HG03097 (cell line): ENCODE results near the gene FBXO38.

ENCODE experiments used
- ATAC-seq: cut with Tn5 transposase; IDR thresholded peaks from one replicate; pipeline ENCODE4 v1.9.1; 2021; ENCODE audit not compliant: unreplicated experiment, low FRiP score

FBXO38 gene

DNA sequence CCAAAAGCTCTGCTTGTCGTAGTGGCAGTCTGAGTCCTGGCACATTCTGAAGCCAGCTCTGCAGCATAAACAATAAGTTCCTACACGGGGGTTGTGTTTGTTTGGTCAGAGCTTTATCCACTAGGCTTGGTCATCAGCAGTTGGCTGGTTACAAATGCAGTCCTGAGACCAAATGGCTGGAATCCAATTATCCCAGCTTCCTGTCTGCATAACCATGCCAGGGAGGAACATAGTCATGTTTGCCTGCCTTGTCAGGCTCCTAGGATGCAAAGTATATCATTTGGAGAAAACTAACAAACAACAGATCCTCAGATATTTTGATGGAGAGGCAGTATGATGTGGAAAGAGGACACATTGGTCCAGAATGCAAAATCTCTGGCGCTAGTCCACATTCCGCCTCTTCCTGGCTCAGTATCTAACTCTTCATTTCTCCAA, 85.8 kb downstream of the FBXO38 start:
- no peak for ATAC-seq

- ATAC-seq = no peak
Measured at GRCh38 chr5:148471379-148471778, 87.6 kb downstream of the FBXO38 start.

- no peak for ATAC-seq
Measured at GRCh38 chr5:148474025-148474511, 90.3 kb downstream of the FBXO38 start.

DNA sequence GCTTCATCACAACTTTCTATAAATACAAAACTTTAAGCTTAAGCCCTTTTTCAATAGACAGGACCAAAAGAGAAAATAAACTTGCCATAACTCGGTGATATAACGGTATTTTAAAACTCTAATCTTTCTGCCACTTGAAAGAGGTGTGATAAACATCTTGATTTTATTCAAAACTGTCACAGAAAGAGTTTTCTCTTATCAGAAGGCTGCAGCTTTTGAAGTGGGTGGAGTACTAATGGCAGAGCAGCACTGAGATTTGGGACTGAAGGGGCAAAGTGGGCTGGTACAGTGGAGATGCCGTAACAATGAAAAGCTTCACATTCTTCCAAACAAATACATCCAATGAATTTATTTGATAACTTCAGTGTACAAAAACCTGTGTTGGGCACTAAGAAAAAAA, 92.5 kb downstream of the FBXO38 start:
- no peak for ATAC-seq

GRCh38 chr5:148477429-148477828, 93.7 kb downstream of the FBXO38 start:
- no peak for ATAC-seq

- ATAC-seq = no peak
Measured at GRCh38 chr5:148482196-148482595, 98.4 kb downstream of the FBXO38 start.

- ATAC-seq = peak; percentile 71
Measured at GRCh38 chr5:148482697-148483462, 99.1 kb downstream of the FBXO38 start.

GRCh38 chr5:148483750-148484149, 100.0 kb downstream of the FBXO38 start:
- ATAC-seq = no peak

GRCh38 chr5:148484651-148485050, 100.9 kb downstream of the FBXO38 start:
- ATAC-seq = no peak

- no peak for ATAC-seq
Measured at GRCh38 chr5:148486456-148486855, 102.7 kb downstream of the FBXO38 start.

- ATAC-seq = no peak
Measured at GRCh38 chr5:148488757-148489156, 105.0 kb downstream of the FBXO38 start.

DNA sequence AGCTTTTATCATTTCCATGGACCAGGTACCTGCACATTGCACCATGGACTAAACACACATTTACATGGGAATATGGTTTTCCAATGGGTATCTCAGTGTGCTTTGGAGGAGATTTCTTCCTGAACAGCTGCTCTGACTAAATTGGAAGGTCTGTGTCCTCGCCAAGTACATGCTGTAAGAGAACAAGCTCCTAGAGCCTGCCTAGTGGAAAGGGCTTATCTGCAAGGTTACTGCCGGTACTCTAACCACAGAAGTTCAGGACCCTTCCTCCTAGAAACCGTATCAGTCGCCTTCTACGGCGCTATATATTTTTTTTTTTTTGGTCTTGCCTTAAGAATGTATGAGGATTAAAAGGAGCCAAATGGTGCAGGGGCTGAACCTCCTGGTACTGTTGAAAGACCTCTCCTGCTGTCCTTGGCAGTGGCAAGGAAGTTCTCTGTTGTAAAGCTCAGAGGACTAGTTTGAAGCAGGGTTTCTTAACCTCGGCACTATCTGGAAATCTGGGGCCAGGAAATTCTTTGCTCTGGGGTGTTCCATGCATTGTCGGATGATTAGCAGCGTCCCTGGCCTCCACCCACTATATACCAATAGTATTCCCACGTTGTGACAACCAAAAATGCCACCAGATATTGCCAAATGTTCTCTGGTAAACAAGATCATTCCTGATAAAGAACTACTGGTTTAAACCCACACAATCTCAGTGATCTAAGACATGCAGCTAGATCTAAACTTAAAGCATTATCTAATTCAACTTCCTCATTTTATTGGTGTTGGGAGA, 107.4 kb downstream of the FBXO38 start:
- no peak for ATAC-seq

GRCh38 chr5:148491793-148492184, 108.0 kb downstream of the FBXO38 start:
- ATAC-seq = no peak

DNA sequence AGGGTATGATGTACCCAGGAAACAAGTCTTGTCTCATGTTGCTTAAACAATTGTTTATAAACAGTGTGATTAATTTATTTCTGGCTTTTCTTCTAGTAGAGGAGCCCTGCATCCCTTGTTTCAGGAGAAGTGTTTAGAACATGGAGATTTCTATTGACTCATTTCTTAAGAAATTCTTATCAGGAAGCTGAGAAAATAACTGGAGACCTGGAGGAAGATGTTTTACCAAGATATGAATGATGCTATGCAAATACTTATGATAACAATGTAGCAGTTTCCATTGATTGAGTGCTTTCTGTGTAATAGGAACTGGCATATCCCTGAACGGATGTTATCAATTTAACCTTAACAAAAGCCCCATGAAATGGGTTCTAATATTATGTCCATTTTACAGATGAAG, 108.6 kb downstream of the FBXO38 start:
- no peak for ATAC-seq
